HepG2 (cell line): ENCODE measurements around the gene CACNA2D3. TPM values are rescaled to one million over a fixed set of nuclear protein-coding genes. Genes with fewer than 3 reads are reported as not detected.

Source experiments
- ATAC-seq: fragments of 200-7000 bp; cut with Tn5 transposase; 3 replicates; pipeline ENCODE4 v1.9.1; 2020; ENCODE audit warnings: mild to moderate bottlenecking, moderate library complexity
- BruUV-seq: library from RNA; stranded (reverse); fragments of 400-500 nt; replicated peaks from 2 replicates; lab custom pipeline; 2021; lab: Mats Ljungman, UMichigan
- CTCF ChIA-PET: fragments of 300-600 bp; formaldehyde crosslinking; extraction: SDS; loops from one replicate; lab custom pipeline; 2021; ENCODE audit warnings: low total read pairs, inconsistent platforms, low intra/inter-chr PET ratio; lab: Yijun Ruan, JAX
- POLR2A ChIA-PET: fragments of 350-600 bp; sonication (Branson Sonifier 250); formaldehyde crosslinking; loops from one replicate; lab custom pipeline; 2020; ENCODE audit warnings: antibody characterized with exemption, inconsistent platforms; lab: Yijun Ruan, JAX
- DNase-seq: peaks from one replicate; pipeline ENCODE4 v3.0.0-alpha.2; 2015; ENCODE audit warnings: low spot score
- FAIRE-seq: peaks from 3 replicates; lab custom pipeline; 2011; peaks lifted over from hg19 to GRCh38; lab: Jason Lieb, UNC
- H2AFZ ChIP-seq: one replicate; pipeline ENCODE4 v1.6.1; 2011; ENCODE audit warnings: low read length, inconsistent platforms
- H3K27ac ChIP-seq: fragments of 300-600 bp; 3 replicates; pipeline ENCODE4 v1.8.0; 2011; ENCODE audit warnings: mixed run types, mild to moderate bottlenecking, mixed read lengths, low read length, inconsistent platforms; ENCODE audit not compliant: insufficient read depth; ENCODE audit errors: extremely low read length
- H3K27me3 ChIP-seq, 2 experiments: fragments of 200-600 bp in 1 of 2; 2 replicates in 1 of 2; 3 replicates in 1 of 2; pipeline versions ENCODE4 v1.6.0 to v1.8.0; 2011; ENCODE audit warnings: low read length in 2 of 2, mild to moderate bottlenecking in 2 of 2, moderate library complexity in 2 of 2, inconsistent platforms in 1 of 2; ENCODE audit not compliant: insufficient read depth in 2 of 2, control insufficient read depth in 1 of 2
- H3K36me3 ChIP-seq, 2 experiments: fragments of 200-600 bp in 1 of 2; replicated peaks in 1 of 2; 2 replicates in 1 of 2; 3 replicates in 1 of 2; pipeline versions ENCODE4 v1.5.1 to v1.8.0; 2011; ENCODE audit warnings: low read length in 2 of 2, inconsistent platforms in 1 of 2; ENCODE audit not compliant: insufficient read depth in 2 of 2, control insufficient read depth in 1 of 2
- H3K4me1 ChIP-seq: 2 replicates; pipeline ENCODE4 v1.5.1; 2012; ENCODE audit warnings: low read length, inconsistent platforms; ENCODE audit not compliant: insufficient read depth
- H3K4me2 ChIP-seq: 2 replicates; pipeline ENCODE4 v1.6.0; 2011; ENCODE audit warnings: low read depth, low read length, inconsistent platforms
- H3K4me3 ChIP-seq, 3 experiments: fragments of 200-600 bp in 1 of 3; sonication (generic), shearing (Covaris generic) in 1 of 3; replicated peaks in 1 of 3; 2 replicates each; pipeline ENCODE4 v1.5.1; 2011 to 2016; ENCODE audit warnings: low read length in 3 of 3, inconsistent platforms in 2 of 3, low read depth in 2 of 3, mild to moderate bottlenecking in 2 of 3, control low read depth in 1 of 3, mixed read lengths in 1 of 3; ENCODE audit not compliant: insufficient read depth in 1 of 3
- H3K79me2 ChIP-seq: one replicate; pipeline ENCODE4 v1.6.1; 2011; ENCODE audit warnings: low read length, inconsistent platforms; ENCODE audit not compliant: insufficient read depth
- H3K9ac ChIP-seq: 2 replicates; pipeline ENCODE4 v1.6.0; 2011; ENCODE audit warnings: mild to moderate bottlenecking, low read depth, low read length, inconsistent platforms; ENCODE audit not compliant: insufficient read depth
- H3K9me3 ChIP-seq: 2 replicates; pipeline ENCODE4 v1.5.1; 2012; ENCODE audit warnings: mild to moderate bottlenecking, low read length
- H4K20me1 ChIP-seq: 2 replicates; pipeline ENCODE4 v1.6.0; 2011; ENCODE audit warnings: inconsistent platforms, mild to moderate bottlenecking, low read length, moderate library complexity; ENCODE audit not compliant: insufficient read depth
- ELK4 ChIP-seq: sonication (generic); formaldehyde crosslinking; IDR thresholded peaks from 2 replicates; pipeline ENCODE4 v1.9.0; 2021; ENCODE audit warnings: missing genetic modification reagents, borderline replicate concordance
- HOXA3 ChIP-seq: sonication (generic); formaldehyde crosslinking; IDR thresholded peaks from 2 replicates; pipeline ENCODE4 v1.5.0; 2020; ENCODE audit warnings: missing genetic modification reagents
- MEIS1 ChIP-seq: sonication (generic); formaldehyde crosslinking; IDR thresholded peaks from 2 replicates; pipeline ENCODE4 v1.9.0; 2021; ENCODE audit warnings: mild to moderate bottlenecking, missing genetic modification reagents, moderate library complexity, borderline replicate concordance
- MTA1 ChIP-seq: sonication (generic); formaldehyde crosslinking; IDR thresholded peaks from 2 replicates; pipeline ENCODE4 v1.4.0; 2020; ENCODE audit warnings: missing genetic modification reagents, mild to moderate bottlenecking, borderline replicate concordance
- SNAPC2 ChIP-seq: sonication (generic); formaldehyde crosslinking; IDR thresholded peaks from 2 replicates; pipeline ENCODE4 v1.8.1; 2022; ENCODE audit warnings: mild to moderate bottlenecking, missing genetic modification reagents
- UBTF ChIP-seq: sonication (generic); formaldehyde crosslinking; IDR thresholded peaks from 2 replicates; pipeline ENCODE4 v1.4.0; 2020; ENCODE audit warnings: mild to moderate bottlenecking, missing genetic modification reagents
- ZBTB33 ChIP-seq: sonication (generic); formaldehyde crosslinking; IDR thresholded peaks from 2 replicates; pipeline ENCODE4 v1.4.0; 2020; ENCODE audit warnings: missing genetic modification reagents
- ZNF160 ChIP-seq: sonication (generic); formaldehyde crosslinking; IDR thresholded peaks from 2 replicates; pipeline ENCODE4 v1.8.0; 2022; ENCODE audit warnings: mild to moderate bottlenecking, inconsistent platforms, missing genetic modification reagents
- ZNF503 ChIP-seq: sonication (generic); formaldehyde crosslinking; IDR thresholded peaks from 2 replicates; pipeline ENCODE4 v1.4.0; 2020; ENCODE audit warnings: missing genetic modification reagents
- ZNF646 ChIP-seq: sonication (generic); formaldehyde crosslinking; IDR thresholded peaks from 2 replicates; pipeline ENCODE4 v1.9.0; 2021; ENCODE audit warnings: mild to moderate bottlenecking, missing genetic modification reagents
- WGBS: methylation state at CpG from one replicate; pipeline ENCODE4 v1.1.6; 2017; ENCODE audit warnings: low lambda C conversion rate; 5-methylcytosine and 5-hydroxymethylcytosine counted together
- in situ Hi-C: cut with HindIII; loops from 2 replicates; pipeline ENCODE4 v1.10.0; 2017; ENCODE audit warnings: low pct_unique_long_range_greater_than_20kb; ENCODE audit not compliant: extremely low pct_ligation_motif_present
- intact Hi-C: fragments of 100-400 bp; cut with micrococcal nuclease; formaldehyde crosslinking; loops from one replicate; pipeline ENCODE4 v1.10.0; 2022; ENCODE audit not compliant: unreplicated experiment
- polyA plus RNA-seq, 8 experiments: library from polyadenylated mRNA; depleted of rRNA in 3 of 8; stranded (reverse) in 7 of 8; unstranded in 1 of 8; fragments of >200 nt; fragmentation: Illumina TruSeq in 4 of 8; extraction: Trizol in 4 of 8; gene quantifications; 2 replicates each; pipeline versions ENCODE4 v1.2.1 to v1.2.3, GENCODE V29; 2011 to 2016; ENCODE audit warnings: low read depth in 4 of 8, missing spikeins in 1 of 8, mixed read lengths in 1 of 8; ENCODE audit not compliant: insufficient read depth in 1 of 8
- total RNA-seq, 5 experiments: library from RNA; depleted of rRNA; stranded (reverse); fragments of >200 nt; fragmentation: Illumina TruSeq; extraction: Trizol; gene quantifications; 2 replicates each; pipeline ENCODE4 v1.2.3, GENCODE V29; 2016; ENCODE audit warnings: low read depth in 1 of 5

CACNA2D3 gene
- total and polyA plus RNA-seq, 2 of the 13 experiments (the other 11 are each of a cell fraction or from before 2014, with no cell fraction given) = not detected

- no TSS peak for BruUV-seq
- Histone ChIP-seq H4K20me1 (no peaks in the 10 kb centered on the region), H3K79me2 (no peaks in the 10 kb centered on the region), H3K27me3 (no peaks in the 10 kb centered on the region), H3K27ac (no peak overlapping the region), H3K36me3 (no peaks in the 10 kb centered on the region), H2AFZ (no peak overlapping the region), H3K4me3 (no peak overlapping the region), H3K9ac (no peak overlapping the region), H3K4me2 (no peak overlapping the region), H3K4me1 (no peaks in the 10 kb centered on the region), H3K9me3 (no peaks in the 10 kb centered on the region)
- in situ Hi-C loops = no loop called here
- ChIA-PET POLR2A (no interaction called here), CTCF (no interaction called here)
- ATAC-seq (no peak), FAIRE-seq (no peak), DNase-seq (no peak)
- intact Hi-C loops = no loop called here
- 23% methylated on average over 5 of the region's 5 CpGs for WGBS
- no peak for TF ChIP-seq MEIS1 (CRISPR knock-in tag)
- TF ChIP-seq UBTF = no peak
- no peak for TF ChIP-seq MTA1 (CRISPR knock-in tag)
- no peak for TF ChIP-seq SNAPC2 (CRISPR knock-in tag)
- no peak for TF ChIP-seq HOXA3
- TF ChIP-seq ZNF503 (CRISPR knock-in tag) = no peak
- no peak for TF ChIP-seq ELK4 (CRISPR knock-in tag)
- TF ChIP-seq ZNF646 (CRISPR knock-in tag) = no peak
- TF ChIP-seq ZBTB33 = no peak
- no peak for TF ChIP-seq ZNF160 (CRISPR knock-in tag)
Measured at GRCh38 chr3:54710954-54711353, 588.6 kb downstream of the CACNA2D3 start.
